SK-N-MC (cell line): ENCODE data around the gene SLC7A5.

ENCODE experiments used
- EZH2 ChIP-seq: fragments of 200-600 bp; sonication (generic); IDR thresholded peaks from one replicate; pipeline ENCODE4 v1.6.1; 2017; ENCODE audit warnings: antibody characterized with exemption
- FOXP2 ChIP-seq: optimal IDR thresholded peaks from 2 replicates; pipeline ENCODE3; 2011; ENCODE audit warnings: mild to moderate bottlenecking, moderate library complexity; ENCODE audit not compliant: insufficient read depth; ENCODE audit errors: extremely low read length, control extremely low read depth
- POLR2AphosphoS5 ChIP-seq: IDR thresholded peaks from 2 replicates; pipeline ENCODE4 v1.6.1; 2012; ENCODE audit warnings: mild to moderate bottlenecking, low read depth, low read length, borderline replicate concordance

DNA sequence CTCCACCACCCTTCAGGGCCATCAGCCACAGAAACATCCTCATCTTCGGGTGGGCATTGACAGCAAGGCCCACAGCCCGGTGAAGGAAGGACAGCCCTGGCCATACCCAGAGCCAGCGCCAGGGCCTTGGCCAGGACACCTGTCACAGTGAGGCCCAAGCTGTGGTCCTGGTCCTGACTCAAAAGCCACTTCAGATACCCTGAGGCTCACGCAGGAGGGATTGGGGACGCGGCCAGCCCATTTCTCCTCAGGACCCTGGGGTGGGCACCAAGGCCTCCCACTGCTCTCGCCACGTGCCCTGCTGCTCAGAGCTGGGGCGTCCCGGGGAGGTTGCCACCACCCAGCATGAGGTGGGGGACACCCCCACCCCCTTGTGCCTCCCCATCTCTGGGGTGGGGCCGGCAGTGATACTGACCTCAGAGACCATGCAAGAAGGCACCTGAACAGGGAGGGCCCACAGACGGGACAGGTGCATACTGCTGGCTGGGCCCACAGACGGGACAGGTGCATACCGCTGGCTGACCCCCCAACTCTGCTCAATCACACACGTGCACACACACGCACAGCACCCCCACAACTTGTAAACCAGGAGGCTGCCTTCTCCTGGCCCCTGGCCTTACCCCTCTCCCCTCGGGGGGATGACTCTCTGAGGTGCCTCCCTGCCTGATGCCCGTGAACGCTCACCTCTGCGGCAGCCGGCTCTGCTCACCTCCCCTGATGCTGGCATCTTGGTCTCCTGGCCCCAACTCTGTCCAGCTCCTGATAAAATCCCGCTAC is 14.2 kb downstream of the SLC7A5 start:
- no peak for TF ChIP-seq EZH2
- TF ChIP-seq POLR2AphosphoS5: no peak
- no peak for TF ChIP-seq FOXP2
